Thoracic aorta (tissue), 2 donors: Measurements from ENCODE around the gene NMU. TPM values are rescaled to one million over a fixed set of nuclear protein-coding genes. Genes with fewer than 3 reads are reported as not detected.
"Not testable (repeated sequence)": the region's sequence is repeated elsewhere in the genome, so short reads cannot be mapped to it uniquely, and the experiment has no call there.

Experiments used
- ATAC-seq: fragments of 150-250 bp; one replicate; pipeline ENCODE4 v1.8.0; 2017; ENCODE audit warnings: low read depth; ENCODE audit not compliant: insufficient number of reproducible peaks, low FRiP score
- DNase-seq: peaks from one replicate; pipeline ENCODE4 v3.0.0-alpha.2; 2020; ENCODE audit warnings: low spot score
- H3K27ac ChIP-seq, 2 donors: fragments of 200-600 bp; sonication (generic); 1 replicate in 1 of 2; 2 replicates in 1 of 2; pipeline ENCODE4 v1.5.1; 2016; ENCODE audit warnings: mild to moderate bottlenecking in 2 of 2, moderate library complexity in 2 of 2
- H3K27me3 ChIP-seq: fragments of 200-600 bp; sonication (generic); replicated peaks from 2 replicates; pipeline ENCODE4 v1.6.0; 2016; ENCODE audit warnings: mild to moderate bottlenecking; ENCODE audit not compliant: insufficient read depth
- H3K36me3 ChIP-seq: fragments of 200-600 bp; sonication (generic); one replicate; pipeline ENCODE4 v1.5.1; 2016
- H3K4me1 ChIP-seq, 2 donors: fragments of 200-600 bp; sonication (generic); 1 replicate in 1 of 2; 2 replicates in 1 of 2; pipeline versions ENCODE4 v1.5.1 to v1.6.0; 2016; ENCODE audit warnings: low read depth in 2 of 2, mild to moderate bottlenecking in 1 of 2; ENCODE audit not compliant: control insufficient read depth in 1 of 2
- H3K4me3 ChIP-seq: fragments of 200-600 bp; sonication (generic); 2 replicates; pipeline ENCODE4 v1.5.1; 2016; ENCODE audit warnings: mild to moderate bottlenecking
- H3K9me3 ChIP-seq: fragments of 200-600 bp; sonication (generic); 2 replicates; pipeline ENCODE4 v1.5.1; 2016
- CTCF ChIP-seq: fragments of 200-600 bp; sonication (generic); IDR thresholded peaks from one replicate; pipeline ENCODE4 v1.5.1; 2019; ENCODE audit warnings: antibody characterized with exemption
- total RNA-seq, 2 donors: library from RNA; depleted of rRNA; stranded (reverse); fragments of >200 nt; gene quantifications; one replicate each; pipeline versions ENCODE4 v1.1.0 to v1.2.3, GENCODE V29; 2016

The NMU gene
- total RNA-seq, 2 donors from 2014 or later: not detected

- H3K27me3 ChIP-seq: no peaks in the 10 kb centered on the region
- no peaks in the 10 kb centered on the region for H3K9me3 ChIP-seq
These were observed 2.2 kb downstream of the NMU start for GRCh38 chr4:55633903-55634302.

GRCh38 chr4:55625835-55626234 lies 10.3 kb downstream of the NMU start:
- H3K27me3 ChIP-seq: no peaks in the 10 kb centered on the region
- H3K27ac ChIP-seq: no peak overlapping the region
- TF ChIP-seq CTCF: no peak
- H3K4me1 ChIP-seq: no peaks in the 10 kb centered on the region
- no peak for ATAC-seq
- H3K9me3 ChIP-seq: no peaks in the 10 kb centered on the region
- DNase-seq: no peak
- no peak overlapping the region for H3K4me3 ChIP-seq
- H3K36me3 ChIP-seq: no peaks in the 10 kb centered on the region

More at GRCh38 chr4:55633903-55634302, 2.2 kb downstream of the NMU start:
- no peak for TF ChIP-seq CTCF
- no peak overlapping the region for H3K4me3 ChIP-seq
- peaks cover 13 to 20% of the 10 kb centered on the region in 2 donors for H3K4me1 ChIP-seq
- H3K36me3 ChIP-seq: no peaks in the 10 kb centered on the region
- DNase-seq (no peak), ATAC-seq (no peak)
- H3K27ac ChIP-seq: no peak overlapping the region

- ATAC-seq, DNase-seq, H3K27me3 ChIP-seq, H3K9me3 ChIP-seq, H3K4me1 ChIP-seq, H3K27ac ChIP-seq, H3K36me3 ChIP-seq, H3K4me3 ChIP-seq: not testable (repeated sequence)
These were observed 12.0 kb downstream of the NMU start for GRCh38 chr4:55624063-55624462.

- Histone ChIP-seq H3K27ac (no peak overlapping the region), H3K9me3 (no peaks in the 10 kb centered on the region), H3K4me3 (no peak overlapping the region), H3K4me1 (no peaks in the 10 kb centered on the region), H3K27me3 (no peaks in the 10 kb centered on the region), H3K36me3 (no peaks in the 10 kb centered on the region)
- ATAC-seq (no peak), DNase-seq (no peak)
- no peak for TF ChIP-seq CTCF
These were observed 17.5 kb downstream of the NMU start for GRCh38 chr4:55618546-55619143.

- H3K4me1 ChIP-seq: no peaks in the 10 kb centered on the region
- no peak overlapping the region for H3K27ac ChIP-seq
- H3K9me3 ChIP-seq: no peaks in the 10 kb centered on the region
- no peak for TF ChIP-seq CTCF
- H3K4me3 ChIP-seq: no peak overlapping the region
- no peak for ATAC-seq
- no peaks in the 10 kb centered on the region for H3K36me3 ChIP-seq
- H3K27me3 ChIP-seq: no peaks in the 10 kb centered on the region
- no peak for DNase-seq
These were observed 18.4 kb downstream of the NMU start for GRCh38 chr4:55617587-55618197.

- Histone ChIP-seq H3K9me3 (no peaks in the 10 kb centered on the region), H3K4me1 (no peaks in the 10 kb centered on the region), H3K4me3 (no peak overlapping the region), H3K27ac (no peak overlapping the region), H3K36me3 (no peaks in the 10 kb centered on the region), H3K27me3 (no peaks in the 10 kb centered on the region)
- DNase-seq: no peak
- no peak for TF ChIP-seq CTCF
- ATAC-seq: no peak
These were observed 21.1 kb downstream of the NMU start for GRCh38 chr4:55615008-55615407.
